Large intestine (tissue), 3 donors: ENCODE measurements around the gene GRIN2A. TPM values are rescaled to one million over a fixed set of nuclear protein-coding genes. Genes with fewer than 3 reads are reported as not detected.

Experiments used
- DNase-seq, 2 donors: peaks; one replicate each; pipeline versions ENCODE4 v3.0.0 to v3.0.0-alpha.2; 2013
- H3K27ac ChIP-seq: one replicate; pipeline ENCODE4 v1.5.1; 2013; ENCODE audit warnings: low read length
- H3K27me3 ChIP-seq: 2 replicates; pipeline ENCODE4 v1.6.1; 2013; ENCODE audit warnings: low read length; ENCODE audit not compliant: control insufficient read depth, insufficient read depth
- H3K36me3 ChIP-seq: 2 replicates; pipeline ENCODE4 v1.6.1; 2013; ENCODE audit warnings: low read length; ENCODE audit not compliant: control insufficient read depth, insufficient read depth
- H3K4me1 ChIP-seq: one replicate; pipeline ENCODE4 v1.6.1; 2013; ENCODE audit warnings: low read length; ENCODE audit not compliant: control insufficient read depth, insufficient read depth
- H3K4me3 ChIP-seq: one replicate; pipeline ENCODE4 v1.5.1; 2013; ENCODE audit warnings: low read length
- H3K9me3 ChIP-seq: one replicate; pipeline ENCODE4 v1.6.1; 2013; ENCODE audit warnings: mild to moderate bottlenecking, low read depth, low read length, moderate library complexity; ENCODE audit not compliant: control insufficient read depth
- WGBS: methylation state at CpG from one replicate; pipeline ENCODE4 v1.1.5; 2013; ENCODE audit warnings: low lambda C conversion rate; ENCODE audit not compliant: insufficient coverage; 5-methylcytosine and 5-hydroxymethylcytosine counted together
- polyA plus RNA-seq: library from polyadenylated mRNA; unstranded; fragments of 120-200 nt; gene quantifications from one replicate; pipeline ENCODE4 v1.2.1, GENCODE V29; 2013

Gene GRIN2A
- polyA plus RNA-seq, 1 donor, result 0.10 TPM

DNA sequence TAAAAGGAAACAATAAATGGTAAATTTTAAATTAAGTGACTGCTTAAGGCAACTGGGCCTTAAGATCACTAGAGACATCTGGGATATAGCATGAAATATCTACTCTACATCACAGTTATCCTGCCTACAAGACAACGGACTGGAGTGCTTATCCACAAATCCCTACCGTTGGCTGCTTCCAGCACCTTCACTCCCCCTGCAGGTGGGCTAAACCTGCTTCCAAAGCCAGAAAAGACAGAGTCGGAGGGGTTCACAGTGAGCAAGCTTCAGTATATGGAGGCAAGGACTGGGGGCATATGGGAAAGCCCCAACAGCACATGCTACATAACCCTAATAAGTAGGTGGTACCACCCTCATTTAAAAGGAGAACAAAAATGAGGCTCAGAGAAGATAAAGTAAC lies 45.3 kb downstream of the GRIN2A start:
- no peaks in the 10 kb centered on the region for H3K27me3 ChIP-seq
- WGBS, result no CpG with 5 or more reads among the region's 3 CpGs
- no peak for DNase-seq
- H3K4me3 ChIP-seq, result no peak overlapping the region
- no peaks in the 10 kb centered on the region for H3K9me3 ChIP-seq
- H3K4me1 ChIP-seq, result peaks cover 2% of the 10 kb centered on the region
- no peaks in the 10 kb centered on the region for H3K36me3 ChIP-seq
- no peak overlapping the region for H3K27ac ChIP-seq

DNA sequence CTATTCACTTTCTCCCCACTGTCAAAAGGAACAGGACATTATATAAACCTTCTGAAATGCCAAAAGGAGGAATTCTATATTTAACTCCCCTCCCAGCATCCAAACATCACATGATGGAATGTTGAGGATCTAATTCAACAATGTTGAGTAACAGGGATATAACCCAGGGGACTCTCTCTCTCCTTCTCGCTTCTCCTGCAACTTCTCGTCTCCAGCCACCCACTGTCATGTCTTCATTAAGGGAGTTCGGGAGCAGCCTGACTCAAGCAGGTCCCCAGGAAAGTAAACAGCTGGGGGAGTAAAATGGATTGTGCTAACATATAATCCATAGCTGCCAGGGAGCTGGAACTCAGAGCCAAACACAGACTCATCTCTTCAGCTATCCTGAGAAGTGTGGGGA lies 51.7 kb downstream of the GRIN2A start:
- no CpG with 5 or more reads among the region's 3 CpGs for WGBS
- H3K4me1 ChIP-seq, result no peaks in the 10 kb centered on the region
- H3K27ac ChIP-seq, result no peak overlapping the region
- no peak for DNase-seq
- no peaks in the 10 kb centered on the region for H3K27me3 ChIP-seq
- H3K9me3 ChIP-seq, result no peaks in the 10 kb centered on the region
- H3K4me3 ChIP-seq, result no peak overlapping the region
- H3K36me3 ChIP-seq, result no peaks in the 10 kb centered on the region

DNA sequence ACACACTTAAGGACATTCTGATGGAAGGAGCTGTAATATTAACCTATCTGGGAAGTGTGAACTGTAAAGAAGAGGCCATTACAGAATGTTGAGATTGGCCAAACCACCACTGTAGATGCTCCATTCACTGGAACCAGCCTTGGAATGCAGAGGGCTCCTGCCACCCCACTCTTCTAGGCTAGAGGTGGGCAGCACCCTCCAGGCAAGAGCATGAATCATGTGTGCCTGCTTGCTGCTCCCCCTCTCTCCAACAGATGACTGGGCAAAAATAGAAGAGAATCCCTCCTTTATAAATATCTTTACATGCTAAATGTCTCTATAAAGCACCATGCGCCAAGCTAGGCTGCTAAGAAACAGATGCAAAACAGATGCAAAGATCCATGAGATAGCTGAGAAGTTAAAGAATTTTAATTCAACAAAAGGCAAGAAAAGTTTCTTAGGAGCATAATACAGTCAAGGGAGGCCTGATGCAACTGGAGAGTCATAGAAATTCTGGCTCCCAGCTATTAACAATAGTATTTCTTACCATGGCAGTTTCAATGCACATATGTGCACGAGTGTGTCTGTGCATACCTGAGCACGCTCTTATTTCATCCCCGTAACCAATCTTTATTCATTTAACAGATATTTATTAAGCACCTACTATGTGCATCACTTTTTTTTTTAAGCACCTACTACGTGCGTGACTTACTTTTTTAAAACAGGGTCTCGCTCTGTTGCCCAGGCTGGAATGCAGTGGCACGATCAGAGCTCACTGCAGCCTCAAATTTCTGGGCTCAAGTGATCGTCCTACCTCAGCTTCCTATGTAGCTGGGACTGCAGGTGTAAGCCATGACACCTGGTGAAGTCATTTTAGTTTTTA lies 53.6 kb downstream of the GRIN2A start:
- H3K4me3 ChIP-seq, result no peak overlapping the region
- H3K4me1 ChIP-seq, result no peaks in the 10 kb centered on the region
- H3K36me3 ChIP-seq, result no peaks in the 10 kb centered on the region
- no peak for DNase-seq
- no peaks in the 10 kb centered on the region for H3K9me3 ChIP-seq
- H3K27me3 ChIP-seq, result no peaks in the 10 kb centered on the region
- H3K27ac ChIP-seq, result no peak overlapping the region
- 63% methylated on average over 3 of the region's 9 CpGs for WGBS

DNA sequence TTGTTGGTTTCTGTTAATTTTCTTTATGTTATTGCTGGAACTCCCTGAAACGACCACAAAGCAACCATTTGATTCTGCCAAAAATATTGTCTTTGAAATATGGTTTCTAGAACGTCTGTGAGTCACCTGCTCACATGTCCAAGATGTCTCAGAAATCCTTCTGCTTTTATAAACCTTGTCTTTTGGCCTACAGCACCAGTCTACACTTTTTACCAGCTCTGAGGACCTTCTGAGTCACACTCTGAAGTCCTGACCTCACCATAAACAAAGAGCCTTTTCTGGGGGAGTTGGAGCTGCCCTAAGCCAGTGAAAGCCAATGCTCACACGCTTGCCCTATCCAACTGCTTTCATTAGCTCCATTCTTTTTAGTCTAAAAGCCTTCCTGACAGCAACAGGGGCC lies 55.5 kb downstream of the GRIN2A start:
- DNase-seq, result no peak
- H3K27ac ChIP-seq, result no peak overlapping the region
- H3K4me1 ChIP-seq, result no peaks in the 10 kb centered on the region
- H3K4me3 ChIP-seq, result no peak overlapping the region
- 60% methylated on average over 1 of the region's 3 CpGs for WGBS
- no peaks in the 10 kb centered on the region for H3K36me3 ChIP-seq
- no peaks in the 10 kb centered on the region for H3K9me3 ChIP-seq
- peaks cover 6% of the 10 kb centered on the region for H3K27me3 ChIP-seq

DNA sequence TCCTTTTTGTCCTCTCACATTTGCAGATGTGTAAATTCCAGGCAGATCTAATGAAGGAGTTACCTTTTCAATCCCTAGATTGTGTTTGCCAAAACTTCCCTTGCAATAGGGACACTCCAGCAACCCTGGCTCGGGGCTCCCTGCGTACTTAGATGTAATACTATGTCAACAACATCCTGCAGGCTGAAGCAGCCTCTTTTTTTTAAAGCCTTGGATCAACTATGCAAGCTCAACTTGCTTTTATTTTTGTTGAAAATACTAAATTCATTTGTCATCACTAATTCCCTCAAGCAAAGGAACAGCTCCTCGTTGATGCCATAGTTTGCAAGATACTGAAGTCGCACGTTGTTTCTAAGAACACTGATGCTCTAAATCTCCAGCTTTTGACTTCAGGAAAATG lies 59.1 kb downstream of the GRIN2A start:
- Histone ChIP-seq H3K4me1 (no peaks in the 10 kb centered on the region), H3K27me3 (peaks cover 9% of the 10 kb centered on the region), H3K36me3 (no peaks in the 10 kb centered on the region), H3K27ac (no peak overlapping the region), H3K9me3 (no peaks in the 10 kb centered on the region), H3K4me3 (no peak overlapping the region)
- DNase-seq, result no peak
- no CpG with 5 or more reads among the region's 5 CpGs for WGBS

DNA sequence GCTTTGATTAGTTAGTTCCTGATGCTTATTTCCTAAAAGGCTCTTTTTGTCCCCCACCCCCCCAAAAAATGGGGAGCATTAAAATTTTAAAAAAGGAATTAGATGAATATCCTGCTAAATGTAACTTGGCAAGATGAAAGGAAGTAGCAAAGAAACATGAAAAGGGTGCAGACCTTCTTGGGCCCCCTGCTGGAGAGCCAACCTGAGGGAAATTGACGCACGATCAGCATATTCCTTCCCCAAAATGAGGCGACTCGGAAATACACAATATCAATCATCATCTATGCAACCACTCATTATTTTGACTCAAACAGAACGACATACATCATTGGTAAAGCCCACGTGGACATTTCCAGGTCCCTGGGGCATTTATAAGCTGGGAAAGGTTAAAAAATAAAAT lies 59.7 kb downstream of the GRIN2A start:
- WGBS, result 35% methylated on average over 3 of the region's 6 CpGs
- Histone ChIP-seq H3K4me3 (no peak overlapping the region), H3K4me1 (no peaks in the 10 kb centered on the region), H3K9me3 (no peaks in the 10 kb centered on the region), H3K27me3 (peaks cover 9% of the 10 kb centered on the region), H3K27ac (no peak overlapping the region), H3K36me3 (no peaks in the 10 kb centered on the region)
- no peak for DNase-seq

DNA sequence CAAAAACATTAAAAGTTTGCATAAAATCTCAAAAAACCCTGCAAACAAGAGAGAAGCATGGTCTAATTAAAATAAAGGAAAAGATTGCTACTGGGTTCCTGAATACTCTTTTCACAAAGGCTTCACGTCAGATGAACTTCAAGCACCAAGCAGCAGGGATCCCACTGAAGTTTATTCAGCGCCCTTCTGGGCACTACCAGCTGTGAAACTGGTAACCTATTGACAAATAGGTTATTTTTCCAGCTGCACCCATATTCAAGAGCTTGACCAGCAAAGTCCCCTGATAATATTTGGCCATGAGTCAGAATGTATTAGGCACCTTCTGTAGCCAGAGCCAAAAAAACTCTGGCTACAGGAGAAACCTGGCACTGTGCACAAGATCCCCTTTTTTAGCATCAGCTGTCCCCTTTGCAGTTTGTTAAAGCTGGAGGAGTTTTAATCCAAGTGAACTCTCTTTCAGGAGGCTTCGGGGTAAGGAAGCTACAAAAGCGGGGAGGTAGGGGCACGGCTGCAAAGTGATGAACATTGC lies 60.3 kb downstream of the GRIN2A start:
- no peak for DNase-seq
- no peaks in the 10 kb centered on the region for H3K4me1 ChIP-seq
- H3K9me3 ChIP-seq, result no peaks in the 10 kb centered on the region
- H3K27me3 ChIP-seq, result peaks cover 9% of the 10 kb centered on the region
- no peak overlapping the region for H3K4me3 ChIP-seq
- H3K36me3 ChIP-seq, result no peaks in the 10 kb centered on the region
- no CpG with 5 or more reads among the region's 5 CpGs for WGBS
- H3K27ac ChIP-seq, result no peak overlapping the region

DNA sequence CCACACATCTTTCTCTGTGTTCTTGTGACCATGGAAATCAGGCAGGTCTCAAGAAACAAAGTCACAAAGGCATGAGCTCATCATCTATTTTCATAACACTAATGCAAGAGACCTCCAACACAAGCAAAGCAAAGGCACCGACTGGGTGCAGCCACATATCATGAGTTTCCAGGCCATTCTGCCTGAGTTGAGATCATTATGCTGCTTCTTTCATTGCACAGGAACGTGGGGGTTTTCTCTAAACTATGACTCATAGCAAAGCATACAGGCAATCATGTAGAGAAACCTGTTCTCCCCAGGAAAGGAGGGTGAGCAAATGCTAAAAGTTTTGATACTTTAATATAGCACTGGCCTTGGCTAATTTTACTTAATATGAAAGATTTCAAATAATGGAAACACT lies 60.7 kb downstream of the GRIN2A start:
- no peak for DNase-seq
- H3K27me3 ChIP-seq, result peaks cover 9% of the 10 kb centered on the region
- WGBS, result 20% methylated on average over 1 of the region's 2 CpGs
- no peaks in the 10 kb centered on the region for H3K9me3 ChIP-seq
- H3K4me1 ChIP-seq, result no peaks in the 10 kb centered on the region
- H3K4me3 ChIP-seq, result no peak overlapping the region
- H3K27ac ChIP-seq, result no peak overlapping the region
- H3K36me3 ChIP-seq, result no peaks in the 10 kb centered on the region

DNA sequence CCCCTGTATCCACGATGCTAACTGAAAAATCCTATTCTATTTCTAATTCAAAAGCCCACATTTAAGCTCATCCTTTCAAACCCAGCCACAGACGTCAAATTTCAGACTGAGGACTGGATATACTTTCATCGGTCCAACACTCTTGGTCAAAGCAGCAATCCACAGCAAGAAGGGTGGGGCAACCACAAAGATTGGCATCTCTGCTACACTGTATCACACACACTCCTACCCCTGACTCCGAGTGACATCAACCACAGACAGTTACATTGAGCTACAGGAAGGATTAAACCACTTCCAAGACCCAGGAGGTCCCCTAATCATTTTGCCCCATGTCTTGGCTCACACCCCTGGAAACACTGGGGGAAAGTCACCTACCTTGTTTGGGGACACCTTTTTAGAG lies 61.3 kb downstream of the GRIN2A start:
- Histone ChIP-seq H3K36me3 (no peaks in the 10 kb centered on the region), H3K4me3 (no peak overlapping the region), H3K27ac (no peak overlapping the region), H3K9me3 (no peaks in the 10 kb centered on the region), H3K4me1 (no peaks in the 10 kb centered on the region), H3K27me3 (peaks cover 9% of the 10 kb centered on the region)
- WGBS, result 100% methylated on average over 1 of the region's 4 CpGs
- DNase-seq, result no peak

DNA sequence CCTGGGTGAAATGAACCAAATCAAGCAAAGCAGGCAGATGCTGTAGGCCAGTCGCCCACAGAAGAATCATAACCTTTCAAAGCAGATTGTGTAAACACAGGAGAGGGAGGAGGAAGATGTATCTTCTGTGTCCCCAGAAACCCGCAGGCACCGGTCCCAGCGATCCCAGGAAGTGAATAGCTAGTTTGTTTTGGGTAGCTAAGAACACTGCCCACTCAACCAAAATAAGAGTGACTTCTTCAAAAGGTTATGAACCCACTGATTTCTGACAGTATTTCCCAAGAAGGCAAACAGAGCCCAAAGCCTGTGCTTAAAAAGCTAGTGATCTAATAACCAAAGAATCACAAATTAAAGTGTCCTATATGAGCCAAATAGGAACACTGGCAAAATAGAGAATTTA lies 67.8 kb downstream of the GRIN2A start:
- WGBS, result no CpG with 5 or more reads among the region's 4 CpGs
- no peak for DNase-seq
- Histone ChIP-seq H3K4me1 (no peaks in the 10 kb centered on the region), H3K4me3 (no peak overlapping the region), H3K27ac (no peak overlapping the region), H3K9me3 (no peaks in the 10 kb centered on the region), H3K27me3 (no peaks in the 10 kb centered on the region), H3K36me3 (no peaks in the 10 kb centered on the region)

DNA sequence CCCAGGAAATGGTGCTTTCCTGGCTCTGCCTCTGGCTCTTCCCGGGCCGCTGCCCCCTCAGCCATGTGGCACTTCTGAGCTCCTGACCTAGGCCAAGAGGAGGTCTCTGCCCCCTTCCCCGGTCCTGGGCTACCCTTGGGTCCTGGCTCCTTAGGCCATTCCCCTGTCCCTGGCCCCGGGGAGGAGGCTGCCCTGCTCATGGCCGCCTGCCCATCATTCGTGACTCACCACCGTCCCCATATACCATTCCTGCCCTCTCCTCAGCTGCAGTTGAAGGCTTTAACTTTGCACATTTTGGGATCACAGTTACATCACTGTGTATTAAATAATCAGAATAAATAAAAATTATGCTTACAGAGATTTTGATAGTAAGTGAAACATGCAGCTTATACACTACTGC lies 69.0 kb downstream of the GRIN2A start:
- no CpG with 5 or more reads among the region's 7 CpGs for WGBS
- Histone ChIP-seq H3K4me1 (no peaks in the 10 kb centered on the region), H3K9me3 (no peaks in the 10 kb centered on the region), H3K27ac (no peak overlapping the region), H3K36me3 (no peaks in the 10 kb centered on the region), H3K27me3 (no peaks in the 10 kb centered on the region), H3K4me3 (no peak overlapping the region)
- DNase-seq, result no peak
